Adipocyte (in vitro differentiated cells): Measurements from ENCODE around the gene LENEP.
A peak's percentile ranks its signal among the peaks of the same experiment; 100 is the strongest.

Experiments
- DNase-seq: peaks from one replicate; pipeline ENCODE4 v3.0.0-alpha.2; 2015; ENCODE audit warnings: low read depth
- H3K27me3 ChIP-seq: replicated peaks from 2 replicates; pipeline ENCODE4 v1.7.0; 2013; ENCODE audit warnings: mild to moderate bottlenecking, low read length, moderate library complexity; ENCODE audit not compliant: control insufficient read depth, insufficient read depth
- H3K36me3 ChIP-seq: 2 replicates; pipeline ENCODE4 v1.7.0; 2013; ENCODE audit warnings: low read length, mild to moderate bottlenecking, moderate library complexity; ENCODE audit not compliant: control insufficient read depth, insufficient read depth, severe bottlenecking
- H3K4me1 ChIP-seq: 2 replicates; pipeline ENCODE4 v1.7.0; 2013; ENCODE audit warnings: mild to moderate bottlenecking, low read length, moderate library complexity; ENCODE audit not compliant: control insufficient read depth, insufficient read depth
- H3K4me3 ChIP-seq: 2 replicates; pipeline ENCODE4 v1.7.0; 2013; ENCODE audit warnings: mild to moderate bottlenecking, low read length, moderate library complexity
- H3K9ac ChIP-seq: 2 replicates; pipeline ENCODE4 v1.7.0; 2013; ENCODE audit warnings: mild to moderate bottlenecking, low read length, moderate library complexity
- H3K9me3 ChIP-seq: 2 replicates; pipeline ENCODE4 v1.7.0; 2013; ENCODE audit warnings: mild to moderate bottlenecking, low read length, moderate library complexity; ENCODE audit not compliant: control insufficient read depth

Gene LENEP

GRCh38 chr1:155017041-155017945, 23.9 kb downstream of the LENEP start:
- H3K27me3 ChIP-seq = no peaks in the 10 kb centered on the region
- DNase-seq = peak; percentile 97
- peaks cover 40% of the 10 kb centered on the region for H3K4me1 ChIP-seq
- H3K9ac ChIP-seq = peak overlapping the region; percentile 84
- H3K36me3 ChIP-seq = peaks cover 29% of the 10 kb centered on the region
- peak overlapping the region; percentile 69 for H3K4me3 ChIP-seq
- H3K9me3 ChIP-seq = no peaks in the 10 kb centered on the region

- DNase-seq = no peak
- peak overlapping the region; percentile 84 for H3K9ac ChIP-seq
- H3K27me3 ChIP-seq = no peaks in the 10 kb centered on the region
- peaks cover 34% of the 10 kb centered on the region for H3K4me1 ChIP-seq
- H3K36me3 ChIP-seq = peaks cover 29% of the 10 kb centered on the region
- peak overlapping the region; percentile 69 for H3K4me3 ChIP-seq
- H3K9me3 ChIP-seq = no peaks in the 10 kb centered on the region
These were observed 24.5 kb downstream of the LENEP start for GRCh38 chr1:155017946-155018316.

GRCh38 chr1:155018617-155019348, 25.4 kb downstream of the LENEP start:
- H3K4me1 ChIP-seq = peaks cover 29% of the 10 kb centered on the region
- H3K4me3 ChIP-seq = no peak overlapping the region
- no peak overlapping the region for H3K9ac ChIP-seq
- H3K36me3 ChIP-seq = peaks cover 28% of the 10 kb centered on the region
- DNase-seq = no peak
- no peaks in the 10 kb centered on the region for H3K27me3 ChIP-seq
- H3K9me3 ChIP-seq = no peaks in the 10 kb centered on the region

- no peak overlapping the region for H3K9ac ChIP-seq
- H3K4me3 ChIP-seq = no peak overlapping the region
- H3K36me3 ChIP-seq = peaks cover 20% of the 10 kb centered on the region
- no peaks in the 10 kb centered on the region for H3K9me3 ChIP-seq
- DNase-seq = no peak
- peaks cover 29% of the 10 kb centered on the region for H3K4me1 ChIP-seq
- H3K27me3 ChIP-seq = no peaks in the 10 kb centered on the region
These were observed 26.2 kb downstream of the LENEP start for GRCh38 chr1:155019377-155020245.

GRCh38 chr1:155022136-155022926, 28.9 kb downstream of the LENEP start:
- Histone ChIP-seq H3K4me3 (no peak overlapping the region), H3K27me3 (no peaks in the 10 kb centered on the region), H3K9ac (no peak overlapping the region), H3K36me3 (no peaks in the 10 kb centered on the region), H3K4me1 (peaks cover 23% of the 10 kb centered on the region), H3K9me3 (no peaks in the 10 kb centered on the region)
- DNase-seq = no peak

- H3K9me3 ChIP-seq = no peaks in the 10 kb centered on the region
- DNase-seq = no peak
These were observed 29.5 kb downstream of the LENEP start for GRCh38 chr1:155022927-155023236.

GRCh38 chr1:155023627-155024026, 30.2 kb downstream of the LENEP start:
- DNase-seq = no peak
- H3K9me3 ChIP-seq = no peaks in the 10 kb centered on the region

More at GRCh38 chr1:155022927-155023236, 29.5 kb downstream of the LENEP start:
- Histone ChIP-seq H3K9ac (no peak overlapping the region), H3K4me3 (no peak overlapping the region), H3K4me1 (peaks cover 19% of the 10 kb centered on the region), H3K27me3 (no peaks in the 10 kb centered on the region), H3K36me3 (no peaks in the 10 kb centered on the region)

GRCh38 chr1:155024315-155024714, 30.9 kb downstream of the LENEP start:
- Histone ChIP-seq H3K27me3 (no peaks in the 10 kb centered on the region), H3K9me3 (no peaks in the 10 kb centered on the region), H3K9ac (no peak overlapping the region), H3K4me1 (peaks cover 6% of the 10 kb centered on the region), H3K4me3 (no peak overlapping the region), H3K36me3 (no peaks in the 10 kb centered on the region)
- no peak for DNase-seq

More at GRCh38 chr1:155023627-155024026, 30.2 kb downstream of the LENEP start:
- Histone ChIP-seq H3K4me3 (no peak overlapping the region), H3K4me1 (peaks cover 13% of the 10 kb centered on the region), H3K36me3 (no peaks in the 10 kb centered on the region), H3K27me3 (no peaks in the 10 kb centered on the region), H3K9ac (no peak overlapping the region)

GRCh38 chr1:155026154-155026553, 32.8 kb downstream of the LENEP start:
- Histone ChIP-seq H3K36me3 (no peaks in the 10 kb centered on the region), H3K9ac (no peak overlapping the region), H3K4me1 (no peaks in the 10 kb centered on the region), H3K27me3 (no peaks in the 10 kb centered on the region), H3K4me3 (no peak overlapping the region), H3K9me3 (no peaks in the 10 kb centered on the region)
- no peak for DNase-seq

- Histone ChIP-seq H3K9ac (no peak overlapping the region), H3K4me3 (no peak overlapping the region), H3K4me1 (no peaks in the 10 kb centered on the region), H3K36me3 (no peaks in the 10 kb centered on the region), H3K9me3 (no peaks in the 10 kb centered on the region), H3K27me3 (no peaks in the 10 kb centered on the region)
- DNase-seq = no peak
These were observed 33.2 kb downstream of the LENEP start for GRCh38 chr1:155026588-155026987.
